GM12878 (cell line): Measurements from ENCODE around the gene SIGLEC10. TPM values are rescaled to one million over a fixed set of nuclear protein-coding genes. Genes with fewer than 3 reads are reported as not detected.

Experiments used
- ATAC-seq: fragments of 200-7000 bp; cut with Tn5 transposase; 3 replicates; pipeline ENCODE4 v1.9.1; 2020; ENCODE audit warnings: mild to moderate bottlenecking, moderate library complexity
- BruUV-seq: library from RNA; stranded (reverse); fragments of 400-500 nt; replicated peaks from 2 replicates; lab custom pipeline; 2021; lab: Mats Ljungman, UMichigan
- CTCF ChIA-PET: fragments of 300-600 bp; sonication (Branson Sonifier 250); formaldehyde crosslinking; extraction: SDS; loops from one replicate; lab custom pipeline; 2021; ENCODE audit warnings: inconsistent platforms; lab: Yijun Ruan, JAX
- POLR2A ChIA-PET: fragments of 350-600 bp; formaldehyde crosslinking; extraction: SDS; loops from one replicate; lab custom pipeline; 2021; ENCODE audit warnings: inconsistent platforms; lab: Charles Lee
- RAD21 ChIA-PET: fragments of 300-600 bp; sonication (Branson Sonifier 250); formaldehyde crosslinking; loops from one replicate; lab custom pipeline; 2023; ENCODE audit warnings: antibody characterized with exemption; ENCODE audit not compliant: unreplicated experiment; lab: Charles Lee
- SMC1A ChIA-PET: fragments of 300-600 bp; sonication (Branson Sonifier 250); formaldehyde crosslinking; loops from one replicate; lab custom pipeline; 2023; ENCODE audit not compliant: unreplicated experiment, uncharacterized antibody; lab: Charles Lee
- DNase-seq: peaks from one replicate; pipeline ENCODE4 v3.0.0-alpha.2; 2011; ENCODE audit warnings: low read depth, low spot score
- FAIRE-seq: peaks from 3 replicates; lab custom pipeline; 2011; peaks lifted over from hg19 to GRCh38; lab: Jason Lieb, UNC
- H2AFZ ChIP-seq: 2 replicates; pipeline ENCODE4 v1.6.0; 2011; ENCODE audit warnings: low read depth, low read length, control low read depth; ENCODE audit not compliant: control insufficient read depth
- H3K27ac ChIP-seq: 2 replicates; pipeline ENCODE4 v1.5.1; 2011; ENCODE audit warnings: control low read depth; ENCODE audit not compliant: control insufficient read depth, insufficient read depth
- H3K27me3 ChIP-seq, 2 experiments: replicated peaks in 1 of 2; 2 replicates each; pipeline versions ENCODE4 v1.6.0 to v1.6.1; 2011; ENCODE audit warnings: low read length in 1 of 2; ENCODE audit not compliant: control insufficient read depth in 2 of 2, insufficient read depth in 2 of 2
- H3K36me3 ChIP-seq, 2 experiments: 2 replicates each; pipeline ENCODE4 v1.5.1; 2011; ENCODE audit warnings: low read length in 1 of 2; ENCODE audit not compliant: control insufficient read depth in 2 of 2, insufficient read depth in 2 of 2
- H3K4me1 ChIP-seq: 2 replicates; pipeline ENCODE4 v1.6.1; 2011; ENCODE audit warnings: mild to moderate bottlenecking, low read length, moderate library complexity, mixed read lengths; ENCODE audit not compliant: control insufficient read depth, insufficient read depth
- H3K4me2 ChIP-seq: 2 replicates; pipeline ENCODE4 v1.6.0; 2011; ENCODE audit warnings: control low read depth; ENCODE audit not compliant: control insufficient read depth, insufficient read depth
- H3K4me3 ChIP-seq: fragments of 200-600 bp; sonication (generic); 2 replicates; pipeline ENCODE4 v1.5.1; 2016
- H3K79me2 ChIP-seq: 2 replicates; pipeline ENCODE4 v1.6.0; 2011; ENCODE audit warnings: low read length; ENCODE audit not compliant: control insufficient read depth, insufficient read depth
- H3K9ac ChIP-seq: 2 replicates; pipeline ENCODE4 v1.8.0; 2011; ENCODE audit warnings: low read length, control low read depth, mixed read lengths; ENCODE audit not compliant: control insufficient read depth, insufficient read depth
- H3K9me3 ChIP-seq: replicated peaks from 3 replicates; pipeline ENCODE4 v1.5.1; 2011; ENCODE audit warnings: mild to moderate bottlenecking, low read length; ENCODE audit not compliant: control insufficient read depth, insufficient read depth
- H4K20me1 ChIP-seq: 2 replicates; pipeline ENCODE4 v1.6.0; 2011; ENCODE audit not compliant: control insufficient read depth, insufficient read depth
- ATF7 ChIP-seq: fragments of 450-650 bp; IDR thresholded peaks from 2 replicates; pipeline ENCODE4 v1.6.1; 2016; ENCODE audit warnings: low read depth, mild to moderate bottlenecking
- BCL11A ChIP-seq: IDR thresholded peaks from 2 replicates; pipeline ENCODE4 v1.6.1; 2011; ENCODE audit warnings: low read depth, low read length
- CHD2 ChIP-seq: IDR thresholded peaks from 2 replicates; pipeline ENCODE4 v1.6.1; 2011; ENCODE audit warnings: low read depth, low read length, improper control_type of control experiment, borderline replicate concordance
- CREB1 ChIP-seq: IDR thresholded peaks from 2 replicates; pipeline ENCODE4 v1.6.1; 2012; ENCODE audit warnings: low read depth, mild to moderate bottlenecking, inconsistent platforms
- GABPA ChIP-seq: IDR thresholded peaks from 2 replicates; pipeline ENCODE4 v1.6.1; 2014; ENCODE audit warnings: antibody characterized with exemption, low read depth, mild to moderate bottlenecking, inconsistent platforms
- HDAC2 ChIP-seq: fragments of 200-600 bp; sonication (generic); IDR thresholded peaks from 2 replicates; pipeline ENCODE4 v1.6.1; 2017
- LARP7 ChIP-seq: fragments of 450-650 bp; IDR thresholded peaks from 2 replicates; pipeline ENCODE4 v1.6.1; 2017; ENCODE audit warnings: mild to moderate bottlenecking
- MXI1 ChIP-seq: fragments of 150-350 bp; IDR thresholded peaks from 2 replicates; pipeline ENCODE4 v1.6.1; 2011; ENCODE audit warnings: low read depth, mild to moderate bottlenecking, inconsistent platforms, low read length, improper control_type of control experiment
- MYC ChIP-seq: IDR thresholded peaks from 2 replicates; pipeline ENCODE4 v1.6.1; 2011; ENCODE audit warnings: mild to moderate bottlenecking, low read length, moderate library complexity, inconsistent platforms; ENCODE audit not compliant: insufficient read depth, insufficient replicate concordance, insufficient read length, severe bottlenecking
- RB1 ChIP-seq: fragments of 450-650 bp; formaldehyde crosslinking; IDR thresholded peaks from 2 replicates; pipeline ENCODE4 v1.6.1; 2017; ENCODE audit warnings: mild to moderate bottlenecking, borderline replicate concordance
- RCOR1 ChIP-seq: conservative IDR thresholded peaks from 2 replicates; pipeline ENCODE4 v1.6.1; 2012; ENCODE audit warnings: low read depth, low read length, improper control_type of control experiment
- SMC3 ChIP-seq: IDR thresholded peaks from 2 replicates; pipeline ENCODE4 v1.6.1; 2011; ENCODE audit warnings: low read length, improper control_type of control experiment, borderline replicate concordance
- SP1 ChIP-seq: IDR thresholded peaks from one replicate; pipeline ENCODE4 v1.6.1; 2011; ENCODE audit warnings: low read depth, low read length
- STAT3 ChIP-seq: IDR thresholded peaks from 2 replicates; pipeline ENCODE4 v1.6.1; 2011; ENCODE audit warnings: low read depth, low read length, improper control_type of control experiment
- TCF3 ChIP-seq: IDR thresholded peaks from 2 replicates; pipeline ENCODE4 v1.6.1; 2012; ENCODE audit warnings: low read depth, mild to moderate bottlenecking, low read length, borderline replicate concordance; ENCODE audit not compliant: insufficient read depth
- WGBS: methylation state at CpG from one replicate; pipeline ENCODE4 v1.1.6; 2016; ENCODE audit warnings: low lambda C conversion rate; ENCODE audit not compliant: insufficient replicate concordance, insufficient coverage; ENCODE audit errors: missing lambda C conversion rate; 5-methylcytosine and 5-hydroxymethylcytosine counted together
- in situ Hi-C: fragments of 300-500 bp; cut with MboI; formaldehyde crosslinking; loops from 9 replicates; pipeline ENCODE4 v1.14.3; 2018; ENCODE audit warnings: mixed read lengths
- intact Hi-C: fragments of 100-400 bp; cut with micrococcal nuclease; formaldehyde crosslinking; loops from one replicate; pipeline ENCODE4 v1.14.2; 2022; ENCODE audit not compliant: unreplicated experiment
- polyA plus RNA-seq, 11 experiments: library from polyadenylated mRNA; depleted of rRNA in 4 of 11; unstranded in 6 of 11; stranded (reverse) in 5 of 11; fragments of >200 nt; fragmentation: Nextera tagmentation in 4 of 11; fragmentation: Illumina TruSeq in 1 of 11; extraction: Ambion mirVana in 4 of 11; extraction: Trizol in 1 of 11; gene quantifications; 1 replicate in 1 of 11; 2 replicates in 10 of 11; pipeline versions ENCODE4 v1.2.1 to v1.2.3, GENCODE V29; 2011 to 2016; ENCODE audit warnings: inconsistent platforms in 2 of 11, missing spikeins in 2 of 11, low read depth in 1 of 11
- total RNA-seq, 4 experiments: library from RNA; depleted of rRNA in 3 of 4; stranded (reverse); fragments of >200 nt in 3 of 4; fragmentation: Illumina TruSeq in 1 of 4; extraction: Trizol in 1 of 4; gene quantifications; 2 replicates each; pipeline versions ENCODE4 v1.2.1 to v1.2.3, GENCODE V29; 2013 to 2021
- TF ChIP-seq, protein P1 (sequence below): IDR thresholded peaks from 2 replicates; pipeline ENCODE4 v1.6.1; 2011; ENCODE audit warnings: low read depth, mild to moderate bottlenecking, low read length, moderate library complexity, borderline replicate concordance; ENCODE audit errors: extremely low read depth
- TF ChIP-seq, protein P2 (sequence below): fragments of 450-650 bp; IDR thresholded peaks from 2 replicates; pipeline ENCODE4 v1.6.1; 2017; ENCODE audit warnings: mild to moderate bottlenecking, low read depth, inconsistent platforms; ENCODE audit not compliant: poor library complexity, severe bottlenecking

The SIGLEC10 gene
- total and polyA plus RNA-seq, 10 of the 15 experiments (the other 5 are each of a cell fraction or from before 2014, with no cell fraction given): 2.3 to 16.8 (median 7.8) TPM

DNA sequence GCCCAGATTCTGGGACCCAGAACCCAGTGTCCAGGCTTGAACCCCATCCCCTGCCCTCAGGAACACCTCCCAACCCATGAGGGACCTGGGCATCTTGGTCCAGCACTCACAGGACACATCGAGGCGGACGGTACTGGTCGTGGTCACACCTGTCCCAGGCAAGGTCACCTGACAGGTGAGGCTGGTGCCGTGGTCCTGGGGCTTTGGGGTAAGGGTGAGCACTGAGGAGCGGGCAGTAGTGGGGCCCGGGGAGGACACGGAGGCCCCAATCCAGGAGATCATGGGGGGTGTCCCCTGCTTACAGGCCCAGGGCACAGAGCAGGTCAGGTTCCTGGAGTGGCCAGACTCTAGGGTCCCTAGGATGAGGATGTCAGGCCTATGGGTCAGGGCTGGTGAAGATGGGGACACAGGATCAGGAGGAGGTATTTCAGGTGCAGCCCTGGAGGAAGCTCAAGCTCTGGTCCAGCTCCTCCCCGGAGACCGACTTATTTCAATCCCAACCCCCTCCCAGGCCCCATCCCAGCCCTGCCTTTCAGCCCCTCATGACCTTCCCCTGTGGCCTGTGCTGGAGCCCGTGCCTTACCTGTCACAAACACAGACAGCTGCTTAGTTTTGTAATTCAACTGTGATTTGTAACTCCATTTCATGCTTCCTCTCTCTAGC, 40.0 kb upstream of the SIGLEC10 start:
- H3K4me1 ChIP-seq: no peaks in the 10 kb centered on the region
- SMC1A ChIA-PET: no interaction called here
- no peaks in the 10 kb centered on the region for H3K27me3 ChIP-seq
- H3K9me3 ChIP-seq: no peaks in the 10 kb centered on the region
- no peak overlapping the region for H3K4me3 ChIP-seq
- DNase-seq (no peak), FAIRE-seq (no peak), ATAC-seq (no peak)
- in situ Hi-C loops (no loop called here), intact Hi-C loops (no loop called here)
- TF ChIP-seq HDAC2 (no peak), BCL11A (no peak), TCF3 (no peak), MYC (no peak), RB1 (no peak), CHD2 (no peak), STAT3 (no peak), RCOR1 (no peak), MXI1 (no peak), SMC3 (no peak), SP1 (no peak), CREB1 (no peak), ATF7 (no peak), LARP7 (no peak), GABPA (no peak)
- TF ChIP-seq, protein P1, sequence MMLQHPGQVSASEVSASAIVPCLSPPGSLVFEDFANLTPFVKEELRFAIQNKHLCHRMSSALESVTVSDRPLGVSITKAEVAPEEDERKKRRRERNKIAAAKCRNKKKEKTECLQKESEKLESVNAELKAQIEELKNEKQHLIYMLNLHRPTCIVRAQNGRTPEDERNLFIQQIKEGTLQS: no peak
- TF ChIP-seq, protein P2, sequence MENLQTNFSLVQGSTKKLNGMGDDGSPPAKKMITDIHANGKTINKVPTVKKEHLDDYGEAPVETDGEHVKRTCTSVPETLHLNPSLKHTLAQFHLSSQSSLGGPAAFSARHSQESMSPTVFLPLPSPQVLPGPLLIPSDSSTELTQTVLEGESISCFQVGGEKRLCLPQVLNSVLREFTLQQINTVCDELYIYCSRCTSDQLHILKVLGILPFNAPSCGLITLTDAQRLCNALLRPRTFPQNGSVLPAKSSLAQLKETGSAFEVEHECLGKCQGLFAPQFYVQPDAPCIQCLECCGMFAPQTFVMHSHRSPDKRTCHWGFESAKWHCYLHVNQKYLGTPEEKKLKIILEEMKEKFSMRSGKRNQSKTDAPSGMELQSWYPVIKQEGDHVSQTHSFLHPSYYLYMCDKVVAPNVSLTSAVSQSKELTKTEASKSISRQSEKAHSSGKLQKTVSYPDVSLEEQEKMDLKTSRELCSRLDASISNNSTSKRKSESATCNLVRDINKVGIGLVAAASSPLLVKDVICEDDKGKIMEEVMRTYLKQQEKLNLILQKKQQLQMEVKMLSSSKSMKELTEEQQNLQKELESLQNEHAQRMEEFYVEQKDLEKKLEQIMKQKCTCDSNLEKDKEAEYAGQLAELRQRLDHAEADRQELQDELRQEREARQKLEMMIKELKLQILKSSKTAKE: no peak
- H3K27ac ChIP-seq: no peak overlapping the region
- no peaks in the 10 kb centered on the region for H4K20me1 ChIP-seq
- H3K79me2 ChIP-seq: no peaks in the 10 kb centered on the region
- 26% methylated on average over 11 of the region's 11 CpGs for WGBS
- RAD21 ChIA-PET: no interaction called here
- POLR2A ChIA-PET: no interaction called here
- H3K4me2 ChIP-seq: no peak overlapping the region
- H3K9ac ChIP-seq: no peak overlapping the region
- CTCF ChIA-PET: no interaction called here
- no TSS peak for BruUV-seq
- H2AFZ ChIP-seq: no peak overlapping the region
- no peaks in the 10 kb centered on the region for H3K36me3 ChIP-seq
